HG03571 (cell line): ENCODE results near the gene ELAC2.

Experiments used
- ATAC-seq: cut with Tn5 transposase; IDR thresholded peaks from one replicate; pipeline ENCODE4 v1.9.1; 2021; ENCODE audit not compliant: unreplicated experiment

Gene ELAC2

DNA sequence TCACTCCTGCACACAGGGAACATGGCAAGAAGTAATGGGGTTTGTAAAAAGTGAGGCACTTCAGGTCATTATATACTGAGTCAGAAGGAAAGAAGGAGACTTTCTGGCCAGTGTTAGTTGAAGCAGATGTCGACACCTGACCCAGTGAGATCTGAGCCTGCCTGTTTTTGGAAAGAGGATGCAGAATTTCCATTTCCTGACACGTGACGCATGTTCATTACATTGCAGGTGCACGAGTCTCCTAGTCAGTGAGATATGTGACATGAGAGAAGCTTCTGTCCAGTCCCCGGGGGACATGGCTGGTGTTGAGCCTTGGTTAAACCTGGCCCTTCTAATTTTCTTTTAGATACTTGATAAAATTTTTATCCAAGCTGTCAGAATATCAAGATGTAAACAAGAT, 62.3 kb downstream of the ELAC2 start:
- ATAC-seq = no peak

- ATAC-seq = no peak
Observed at GRCh38 chr17:12953156-12953555, 64.7 kb downstream of the ELAC2 start.

DNA sequence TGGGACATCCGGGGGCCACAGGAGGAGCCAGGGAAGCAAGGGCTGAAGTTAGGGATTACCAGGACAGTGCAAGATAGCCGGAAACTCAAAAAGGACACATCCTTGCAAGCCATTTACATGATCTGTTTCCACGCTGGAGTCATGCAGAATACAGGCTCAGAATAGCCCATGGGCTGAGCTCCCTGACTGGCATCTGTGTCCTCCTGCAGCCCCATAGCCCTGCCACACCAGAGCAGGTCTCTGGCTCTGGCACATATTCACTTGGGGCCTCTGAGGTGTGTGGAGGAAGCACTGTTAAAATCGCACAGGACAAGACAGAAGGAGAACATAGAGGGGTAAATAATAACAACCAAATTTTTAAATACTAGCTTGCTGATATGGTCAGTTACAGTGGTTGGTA, 65.8 kb downstream of the ELAC2 start:
- no peak for ATAC-seq

- no peak for ATAC-seq
Observed at GRCh38 chr17:12947047-12947446, 70.8 kb downstream of the ELAC2 start.
